GM18511 (cell line): ENCODE results near the gene KIF6.

Experiments used
- ATAC-seq: cut with Tn5 transposase; IDR thresholded peaks from one replicate; pipeline ENCODE4 v1.9.1; 2021; ENCODE audit warnings: mild to moderate bottlenecking, moderate library complexity; ENCODE audit not compliant: unreplicated experiment

The KIF6 gene

GRCh38 chr6:39560915-39561314 is 164.3 kb downstream of the KIF6 start:
- no peak for ATAC-seq

DNA sequence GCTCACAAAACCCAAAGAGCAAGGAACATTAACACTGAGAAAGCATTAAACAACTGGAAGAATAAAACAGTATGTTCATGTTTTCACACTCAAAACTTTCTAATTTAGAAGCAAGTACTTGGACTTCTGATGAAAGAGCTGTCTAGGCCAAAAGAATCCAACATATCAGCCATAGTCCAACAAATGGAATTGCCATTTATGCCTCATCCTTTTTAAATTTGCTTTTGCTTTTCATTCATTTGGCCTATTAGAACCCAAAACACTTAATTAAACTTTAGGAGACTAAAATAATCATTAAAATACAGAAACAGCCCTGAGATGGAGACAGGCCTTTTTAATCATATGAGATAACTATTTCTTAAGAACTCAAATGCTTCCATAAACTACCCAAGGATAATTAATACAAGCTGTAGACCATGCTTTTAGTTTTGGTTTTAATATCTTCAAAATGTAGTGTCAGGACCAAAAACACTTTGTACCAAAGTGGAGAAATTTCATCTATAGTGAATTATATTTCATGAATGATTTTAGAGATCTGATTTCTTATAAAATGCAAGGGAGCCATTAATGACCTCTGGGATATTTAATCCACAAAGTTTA is 166.5 kb downstream of the KIF6 start:
- no peak for ATAC-seq

- ATAC-seq = no peak
Measured at GRCh38 chr6:39558079-39558478, 167.1 kb downstream of the KIF6 start.

DNA sequence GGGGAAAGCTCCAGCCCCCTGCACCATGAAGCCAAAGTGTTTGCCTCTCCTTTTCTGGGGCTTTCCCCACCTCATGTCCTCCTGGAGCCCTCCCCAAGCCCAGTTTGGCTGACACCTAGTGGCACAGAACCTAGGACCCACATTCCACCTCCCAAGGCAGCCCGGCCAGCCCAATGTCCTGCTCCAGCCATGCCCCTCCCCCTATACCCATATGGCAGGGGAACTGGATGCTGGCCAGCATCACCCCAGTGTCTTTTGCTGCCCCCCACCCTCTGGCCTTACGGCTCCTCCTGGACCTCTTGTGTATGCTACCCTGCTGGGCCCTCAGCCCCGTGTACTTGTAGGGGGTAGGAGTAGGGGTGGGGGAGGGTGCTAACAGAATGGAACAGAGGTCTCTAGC is 170.1 kb downstream of the KIF6 start:
- ATAC-seq = no peak

DNA sequence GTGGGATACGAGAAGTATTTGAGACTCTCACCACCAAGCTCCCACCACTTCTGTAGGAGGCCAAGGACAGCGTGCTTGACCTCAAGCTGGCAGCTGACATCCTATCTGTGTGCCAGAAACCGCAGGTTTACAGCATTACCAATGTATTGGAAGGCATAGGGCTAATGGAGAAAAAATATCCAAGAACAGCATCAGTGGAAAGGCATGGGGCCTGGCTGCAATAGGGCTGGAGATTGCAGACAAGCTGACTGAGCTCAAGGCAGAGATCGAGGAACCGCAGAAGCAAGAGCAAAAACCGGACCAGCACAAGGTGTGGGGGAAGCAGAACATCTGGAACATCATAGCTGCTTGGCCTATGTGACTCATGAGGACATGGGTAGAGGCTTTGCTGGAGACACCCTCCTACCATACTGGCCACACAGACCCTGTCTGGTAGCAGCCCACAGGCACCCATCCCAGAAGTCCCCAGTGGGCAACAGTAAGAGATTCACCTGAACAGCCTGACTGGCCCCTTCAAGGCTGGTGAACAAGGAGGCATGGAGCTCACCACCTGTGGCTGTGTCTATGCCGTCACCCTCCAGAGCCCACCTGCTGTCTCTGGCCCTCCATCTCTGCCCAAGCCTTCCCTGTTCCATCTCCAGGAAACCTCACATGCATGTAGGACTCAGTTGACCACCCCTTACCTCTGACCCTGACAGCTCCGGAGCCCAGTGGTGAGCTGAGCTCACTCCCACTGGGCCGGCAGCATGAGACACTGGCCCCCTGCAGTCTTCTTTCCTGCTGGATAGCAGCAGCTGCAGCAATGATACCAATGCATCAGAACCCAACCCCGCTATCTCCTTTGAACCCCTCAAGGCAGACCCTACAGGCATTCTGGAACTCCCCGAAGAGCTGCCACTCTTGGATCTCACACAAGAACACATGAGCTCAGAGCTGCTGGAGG is 171.1 kb downstream of the KIF6 start:
- ATAC-seq = no peak

DNA sequence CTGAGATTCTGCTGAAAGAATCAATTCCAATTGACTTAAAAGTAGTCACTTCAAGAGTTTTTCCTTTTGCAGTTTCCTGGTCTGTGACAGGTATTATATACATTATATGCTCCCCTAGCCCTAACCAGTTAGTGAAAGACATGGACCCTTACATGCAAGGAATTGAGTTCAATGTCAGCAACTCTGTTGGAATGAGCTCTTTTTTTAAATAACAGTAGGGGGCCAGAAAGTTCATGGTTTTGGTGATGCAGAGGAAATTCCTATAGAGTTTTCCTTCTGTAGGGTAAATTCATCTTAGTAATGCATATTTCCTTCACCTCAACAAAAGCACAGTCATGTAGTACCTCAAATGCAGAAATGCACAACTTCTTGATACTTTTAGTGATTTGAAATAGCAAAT is 172.2 kb downstream of the KIF6 start:
- no peak for ATAC-seq

DNA sequence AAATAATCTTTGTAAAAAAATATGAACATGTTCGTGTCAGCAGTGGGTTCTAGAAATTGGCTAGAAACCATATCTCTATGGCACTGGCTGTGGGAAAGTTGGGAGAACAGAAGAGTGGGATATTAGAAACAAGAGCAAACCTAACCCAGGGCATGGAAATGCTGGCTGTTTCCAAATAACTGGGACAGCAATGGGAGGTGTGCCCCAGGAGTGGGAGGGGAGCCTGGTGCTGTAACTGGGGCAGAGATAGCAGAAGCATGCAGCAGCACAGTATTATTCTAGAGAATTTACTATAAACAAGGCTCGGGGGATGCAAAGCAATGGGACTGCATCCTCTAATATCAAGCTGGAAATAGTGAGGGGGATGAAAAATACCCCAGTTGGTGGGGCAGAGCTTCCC is 175.0 kb downstream of the KIF6 start:
- no peak for ATAC-seq

DNA sequence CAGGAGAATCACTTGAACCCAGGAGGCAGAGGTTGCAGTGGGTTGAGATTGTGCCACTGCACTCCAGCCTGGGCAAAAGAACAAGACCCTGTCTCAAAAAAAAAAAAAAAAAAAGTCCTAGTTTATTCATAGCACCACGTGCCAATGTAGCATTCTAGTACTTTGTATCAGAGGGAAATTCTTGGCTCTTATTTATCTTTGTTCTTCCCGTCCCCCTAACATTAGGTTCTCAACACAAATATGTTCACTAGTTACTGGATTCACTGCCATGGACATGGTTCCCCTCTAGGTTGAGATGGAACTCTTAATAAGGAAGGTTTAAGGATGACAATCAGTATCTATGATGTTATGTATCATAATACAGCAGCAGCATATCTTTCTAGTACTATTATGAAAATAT is 178.5 kb downstream of the KIF6 start:
- no peak for ATAC-seq

DNA sequence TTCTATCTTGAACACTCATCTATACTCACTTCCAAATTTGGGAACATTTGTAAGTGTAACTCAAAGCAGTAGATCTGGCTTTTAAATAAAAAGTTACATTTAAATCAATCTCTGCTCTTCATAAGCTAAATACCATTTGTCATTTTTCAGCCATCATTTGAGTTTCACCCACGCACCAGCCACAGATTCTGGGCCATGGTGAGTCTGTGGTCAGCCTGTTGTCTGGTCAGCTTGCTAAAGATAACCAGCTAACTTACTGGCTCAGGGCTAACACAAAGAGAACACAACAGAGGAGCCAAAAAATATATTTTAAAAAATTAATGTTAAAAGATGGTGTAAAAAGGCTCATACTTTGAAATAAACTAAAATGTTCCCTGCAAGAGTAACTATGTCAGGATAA is 181.3 kb downstream of the KIF6 start:
- ATAC-seq = no peak

- no peak for ATAC-seq
Measured at GRCh38 chr6:39543095-39543494, 182.1 kb downstream of the KIF6 start.

GRCh38 chr6:39540454-39540853 is 184.8 kb downstream of the KIF6 start:
- no peak for ATAC-seq

DNA sequence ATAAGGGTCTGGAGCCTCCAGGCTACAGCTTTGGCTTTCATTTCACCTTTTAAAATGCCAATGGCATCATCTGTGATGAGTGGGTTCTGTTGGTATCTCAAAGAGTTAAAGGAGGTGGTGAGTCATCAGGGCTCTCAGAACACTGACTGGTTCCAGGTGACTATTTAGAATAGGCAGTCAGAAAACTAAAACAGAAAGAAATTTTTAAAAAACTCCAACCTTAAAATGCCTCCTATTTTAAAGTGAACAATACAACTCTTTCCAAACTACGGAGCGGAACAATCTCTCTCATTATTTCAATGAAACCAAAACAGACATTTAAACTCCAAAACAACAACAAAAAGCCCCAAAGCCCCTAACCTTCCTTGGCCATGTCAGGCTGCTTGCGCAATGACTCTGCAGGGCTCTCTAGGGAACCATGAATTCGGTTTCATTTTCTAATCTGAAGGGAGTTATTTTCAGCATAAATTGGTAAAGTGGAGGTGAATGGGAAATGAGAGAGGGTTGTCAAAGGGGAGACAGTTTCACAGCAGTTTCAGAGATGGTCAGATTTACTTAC is 194.9 kb downstream of the KIF6 start:
- peak; percentile 99 for ATAC-seq

DNA sequence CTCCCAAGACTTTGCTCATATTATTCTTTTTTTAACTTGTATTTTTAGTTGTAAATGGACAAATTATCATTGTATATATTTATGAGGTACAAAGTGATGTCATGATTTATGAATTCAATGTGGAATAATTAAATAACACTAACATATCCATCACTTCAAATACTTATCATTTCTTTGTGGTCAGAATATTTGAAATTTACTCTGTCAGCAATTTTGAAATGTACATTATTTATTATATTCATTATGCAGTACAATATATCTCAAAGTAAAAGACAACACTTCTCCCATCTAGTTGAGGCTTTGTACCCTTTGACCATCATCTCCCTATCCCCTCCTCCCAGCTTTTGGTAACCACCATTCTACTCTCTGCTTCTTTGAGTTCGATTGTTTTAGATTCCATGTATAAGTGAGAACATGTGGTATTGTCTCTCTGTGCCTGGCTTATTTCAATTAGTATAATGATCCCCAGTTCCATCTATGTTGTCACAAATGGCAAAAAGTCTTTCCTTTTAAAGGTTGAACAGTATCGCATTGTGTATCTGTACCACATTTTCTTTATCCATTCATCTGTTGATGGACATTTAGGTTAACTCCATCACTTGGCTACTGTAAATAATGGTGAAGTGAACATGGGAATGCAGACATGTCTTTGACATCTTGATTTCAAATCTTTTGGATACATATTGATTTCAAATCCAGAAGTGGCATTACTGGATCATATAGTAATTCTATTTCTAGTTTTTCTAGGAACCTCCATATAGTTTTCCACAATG is 197.2 kb downstream of the KIF6 start:
- no peak for ATAC-seq

DNA sequence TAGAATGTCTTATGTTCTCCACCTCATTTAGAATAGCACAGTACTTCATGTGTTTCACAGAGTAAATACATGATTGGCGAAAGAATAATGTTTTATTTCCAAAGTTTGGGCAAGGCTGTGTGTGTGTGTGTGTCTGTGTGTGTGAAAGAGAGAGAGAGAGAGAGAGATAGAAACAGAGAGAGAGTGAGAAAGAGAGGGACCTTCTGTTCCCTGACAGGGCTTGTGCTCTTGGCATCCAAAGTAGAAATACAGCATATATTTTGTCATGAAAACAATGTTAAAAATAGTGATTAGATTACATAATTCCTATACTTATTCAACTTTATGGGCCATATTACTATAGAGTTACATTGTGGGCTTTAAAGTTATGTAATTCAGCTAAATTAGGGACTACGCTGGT is 201.2 kb downstream of the KIF6 start:
- no peak for ATAC-seq

DNA sequence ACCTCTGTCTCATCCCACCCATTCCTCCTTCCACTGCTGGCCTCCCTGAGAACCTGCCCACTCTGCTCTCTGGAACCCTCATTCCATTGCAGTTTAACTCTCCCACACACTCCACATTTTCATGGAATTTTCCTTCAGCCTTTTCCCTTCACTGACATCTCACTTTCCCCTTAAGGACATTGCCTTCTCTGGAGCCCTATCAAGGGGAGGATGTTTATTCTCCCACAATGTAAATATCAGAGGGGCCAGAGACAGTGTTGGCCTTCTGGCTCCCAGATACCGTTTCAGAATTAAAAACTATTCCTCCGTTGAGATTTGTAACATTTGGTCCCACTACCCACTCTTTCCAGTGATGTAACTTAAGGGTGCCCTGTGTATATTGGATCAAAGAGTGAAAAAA is 203.2 kb downstream of the KIF6 start:
- no peak for ATAC-seq

DNA sequence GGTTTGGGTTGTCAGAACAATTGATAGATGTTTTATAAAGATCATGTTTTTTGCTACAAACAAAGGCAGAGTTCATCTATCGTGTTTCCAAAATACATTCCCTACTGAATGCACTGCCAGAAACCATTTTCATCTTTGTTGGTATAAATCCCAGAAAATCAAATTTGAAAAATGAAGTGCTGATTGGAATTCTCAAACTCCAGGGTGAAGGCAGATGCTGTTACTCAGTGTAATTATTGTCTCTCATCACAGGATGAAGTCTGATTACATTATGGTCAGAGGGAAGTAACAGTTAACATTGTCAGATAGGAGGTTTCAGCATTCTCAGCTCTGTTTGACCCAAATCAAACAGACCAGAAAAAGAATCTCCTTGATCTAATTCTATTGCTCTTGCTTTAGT is 204.3 kb downstream of the KIF6 start:
- ATAC-seq = no peak

DNA sequence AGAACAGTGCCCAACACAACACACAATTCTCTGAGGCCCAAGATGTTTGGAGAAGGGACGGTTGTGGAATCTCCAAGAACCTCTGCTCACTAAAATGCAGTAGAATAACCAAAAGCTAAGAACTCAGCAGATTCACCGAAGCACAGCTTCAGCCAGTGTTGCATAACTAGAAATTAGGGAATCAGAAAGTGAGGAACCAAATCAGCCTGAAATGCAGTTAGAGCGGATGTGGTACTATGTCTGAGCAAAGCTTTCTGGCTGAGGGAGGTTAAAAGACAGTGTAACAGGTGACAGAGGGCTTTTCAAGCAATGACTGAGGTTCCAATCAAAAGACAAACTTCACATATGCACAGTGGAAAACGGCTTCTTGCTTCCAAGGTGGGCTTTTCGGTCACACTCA is 204.8 kb downstream of the KIF6 start:
- no peak for ATAC-seq

DNA sequence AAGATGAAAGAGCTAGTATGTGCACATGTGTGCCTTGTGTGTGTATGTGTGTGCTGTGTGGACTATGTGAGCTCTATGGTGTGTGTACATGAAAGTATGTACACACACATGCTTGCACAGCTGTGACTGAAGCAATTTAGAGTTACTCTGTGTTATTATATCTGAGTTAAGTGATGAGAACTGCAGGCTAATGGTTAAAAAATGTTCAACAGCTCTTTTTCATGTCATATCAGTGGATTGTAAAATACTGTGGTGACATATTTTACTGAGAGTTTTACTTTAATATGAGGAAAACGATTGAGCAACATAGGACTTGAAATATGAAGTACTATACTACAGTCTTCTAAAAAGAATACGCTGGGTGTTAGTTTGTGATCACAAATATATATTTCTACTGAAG is 207.0 kb downstream of the KIF6 start:
- no peak for ATAC-seq

GRCh38 chr6:39517756-39518155 is 207.5 kb downstream of the KIF6 start:
- ATAC-seq = no peak

GRCh38 chr6:39516471-39516870 is 208.7 kb downstream of the KIF6 start:
- ATAC-seq = no peak

DNA sequence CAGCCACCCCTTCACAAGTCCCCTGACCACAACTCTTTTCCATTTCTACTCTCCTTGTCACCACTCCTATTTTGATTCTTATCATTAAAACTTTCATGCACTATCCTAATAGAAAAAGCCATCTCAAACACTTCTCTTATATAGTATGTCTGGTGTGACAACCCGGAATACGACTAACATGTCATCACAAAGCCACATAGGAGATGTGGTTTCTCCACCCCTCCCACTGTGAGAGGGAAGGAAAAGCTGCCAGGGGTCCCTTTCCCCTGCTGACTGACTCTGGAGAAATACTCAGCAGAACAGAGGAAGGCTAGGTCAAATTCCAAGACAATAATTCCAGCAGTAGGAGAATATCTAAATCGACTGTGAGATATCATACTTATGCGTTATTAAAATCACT is 209.7 kb downstream of the KIF6 start:
- ATAC-seq = no peak
